GM06990 (cell line): Measurements from ENCODE around the gene CDX1.

Experiments
- DNase-seq: peaks from one replicate; pipeline ENCODE4 v3.0.0-alpha.2; 2011; ENCODE audit not compliant: insufficient read length; ENCODE audit errors: extremely low read depth
- H3K27me3 ChIP-seq: replicated peaks from 2 replicates; pipeline ENCODE4 v1.6.0; 2011; ENCODE audit warnings: low read length; ENCODE audit not compliant: control insufficient read depth, insufficient read depth
- H3K36me3 ChIP-seq: 2 replicates; pipeline ENCODE4 v1.5.1; 2011; ENCODE audit warnings: low read length; ENCODE audit not compliant: control insufficient read depth, insufficient read depth
- H3K4me3 ChIP-seq: replicated peaks from 2 replicates; pipeline ENCODE4 v1.5.1; 2011; ENCODE audit warnings: low read depth, mild to moderate bottlenecking, control low read depth, low read length
- TF ChIP-seq, protein P1 (sequence below): IDR thresholded peaks from 2 replicates; pipeline ENCODE4 v1.5.1; 2011; ENCODE audit warnings: low read length, control low read depth, mild to moderate bottlenecking, inconsistent platforms; ENCODE audit not compliant: insufficient read depth, poor library complexity, severe bottlenecking

Gene CDX1

DNA sequence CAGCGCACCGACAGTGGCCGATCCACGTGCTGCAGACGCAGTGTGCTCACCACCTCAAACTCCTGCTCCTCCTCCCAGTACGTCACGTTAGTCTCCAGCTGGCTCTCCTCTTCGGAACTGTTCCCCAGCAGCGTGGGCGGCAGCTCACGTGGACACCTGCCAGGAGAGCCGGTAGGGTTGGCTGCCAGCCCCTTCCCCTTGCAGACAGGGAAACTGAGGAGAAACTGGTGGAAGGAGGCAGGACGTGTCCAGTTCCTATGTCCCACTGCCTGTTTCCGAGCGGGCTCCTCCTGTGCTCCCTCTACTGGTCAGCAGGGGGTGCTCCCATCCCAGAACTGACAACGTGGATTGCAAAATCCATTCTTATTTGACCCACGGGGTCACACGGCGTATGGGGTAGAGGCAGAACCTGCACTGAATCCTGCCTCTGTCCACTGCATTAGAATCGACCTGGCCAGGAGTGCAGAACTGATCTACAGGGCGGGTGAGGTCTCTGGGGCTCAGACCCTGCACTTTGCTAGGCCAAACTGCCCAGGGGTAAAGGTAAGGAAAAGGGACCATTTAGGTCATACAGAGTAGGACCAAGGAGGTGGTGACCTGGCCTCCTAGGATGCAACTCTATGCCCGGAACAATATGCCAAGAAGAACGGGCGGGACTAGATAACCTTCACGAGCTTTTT, 36.6 kb upstream of the CDX1 start:
- peak; percentile 39 for DNase-seq
- H3K4me3 ChIP-seq: no peak overlapping the region
- TF ChIP-seq, protein P1, sequence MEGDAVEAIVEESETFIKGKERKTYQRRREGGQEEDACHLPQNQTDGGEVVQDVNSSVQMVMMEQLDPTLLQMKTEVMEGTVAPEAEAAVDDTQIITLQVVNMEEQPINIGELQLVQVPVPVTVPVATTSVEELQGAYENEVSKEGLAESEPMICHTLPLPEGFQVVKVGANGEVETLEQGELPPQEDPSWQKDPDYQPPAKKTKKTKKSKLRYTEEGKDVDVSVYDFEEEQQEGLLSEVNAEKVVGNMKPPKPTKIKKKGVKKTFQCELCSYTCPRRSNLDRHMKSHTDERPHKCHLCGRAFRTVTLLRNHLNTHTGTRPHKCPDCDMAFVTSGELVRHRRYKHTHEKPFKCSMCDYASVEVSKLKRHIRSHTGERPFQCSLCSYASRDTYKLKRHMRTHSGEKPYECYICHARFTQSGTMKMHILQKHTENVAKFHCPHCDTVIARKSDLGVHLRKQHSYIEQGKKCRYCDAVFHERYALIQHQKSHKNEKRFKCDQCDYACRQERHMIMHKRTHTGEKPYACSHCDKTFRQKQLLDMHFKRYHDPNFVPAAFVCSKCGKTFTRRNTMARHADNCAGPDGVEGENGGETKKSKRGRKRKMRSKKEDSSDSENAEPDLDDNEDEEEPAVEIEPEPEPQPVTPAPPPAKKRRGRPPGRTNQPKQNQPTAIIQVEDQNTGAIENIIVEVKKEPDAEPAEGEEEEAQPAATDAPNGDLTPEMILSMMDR: peak; percentile 92
- no peaks in the 10 kb centered on the region for H3K36me3 ChIP-seq
- no peaks in the 10 kb centered on the region; the same call in 1 of the 2 replicates for H3K27me3 ChIP-seq

DNA sequence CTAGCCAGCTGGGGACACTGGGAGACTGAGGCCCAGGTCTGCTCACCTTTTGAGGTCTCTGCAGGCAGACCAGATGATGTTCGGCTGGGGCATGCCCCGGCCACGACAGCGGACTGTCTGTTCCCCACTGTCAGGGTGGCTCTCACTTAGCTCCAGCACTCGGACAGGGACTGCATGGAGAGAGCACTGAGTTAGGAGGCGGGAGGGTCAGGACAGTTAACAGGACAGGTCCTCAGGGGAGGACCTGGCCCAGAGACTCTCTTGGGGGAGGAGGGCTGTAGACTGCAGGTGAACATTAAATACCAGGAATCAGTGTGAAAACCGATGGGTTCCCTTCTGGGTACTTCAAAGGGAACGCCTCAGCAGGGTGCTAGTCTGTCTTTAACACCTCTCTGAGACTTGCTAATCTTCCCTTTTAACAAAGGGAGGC, 36.1 kb upstream of the CDX1 start:
- Histone ChIP-seq H3K4me3 (no peak overlapping the region), H3K36me3 (no peaks in the 10 kb centered on the region), H3K27me3 (no peaks in the 10 kb centered on the region; the same call in 1 of the 2 replicates)
- no peak for DNase-seq
- TF ChIP-seq, protein P1: no peak

DNA sequence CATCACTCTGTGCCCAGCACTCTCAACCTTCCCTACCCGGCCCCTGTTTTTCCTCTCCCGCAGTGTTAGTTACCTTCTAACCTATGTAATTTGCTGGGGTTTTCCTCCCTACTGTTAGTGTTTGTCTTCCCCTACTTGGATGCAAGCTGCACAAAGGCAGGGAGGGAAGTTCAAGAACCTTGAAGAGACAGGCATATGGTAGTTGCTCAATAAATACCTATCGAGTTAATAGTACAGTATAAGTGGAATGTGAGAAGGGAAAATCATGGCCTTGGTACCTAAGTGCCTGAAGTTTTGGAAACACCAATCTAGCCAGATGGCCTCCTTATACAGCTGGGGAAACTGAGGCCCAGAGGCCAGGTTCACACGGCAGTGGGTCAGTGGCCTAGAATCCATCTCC, 35.1 kb upstream of the CDX1 start:
- Histone ChIP-seq H3K4me3 (no peak overlapping the region), H3K36me3 (no peaks in the 10 kb centered on the region), H3K27me3 (no peaks in the 10 kb centered on the region; the same call in 1 of the 2 replicates)
- DNase-seq: no peak
- TF ChIP-seq, protein P1: no peak

DNA sequence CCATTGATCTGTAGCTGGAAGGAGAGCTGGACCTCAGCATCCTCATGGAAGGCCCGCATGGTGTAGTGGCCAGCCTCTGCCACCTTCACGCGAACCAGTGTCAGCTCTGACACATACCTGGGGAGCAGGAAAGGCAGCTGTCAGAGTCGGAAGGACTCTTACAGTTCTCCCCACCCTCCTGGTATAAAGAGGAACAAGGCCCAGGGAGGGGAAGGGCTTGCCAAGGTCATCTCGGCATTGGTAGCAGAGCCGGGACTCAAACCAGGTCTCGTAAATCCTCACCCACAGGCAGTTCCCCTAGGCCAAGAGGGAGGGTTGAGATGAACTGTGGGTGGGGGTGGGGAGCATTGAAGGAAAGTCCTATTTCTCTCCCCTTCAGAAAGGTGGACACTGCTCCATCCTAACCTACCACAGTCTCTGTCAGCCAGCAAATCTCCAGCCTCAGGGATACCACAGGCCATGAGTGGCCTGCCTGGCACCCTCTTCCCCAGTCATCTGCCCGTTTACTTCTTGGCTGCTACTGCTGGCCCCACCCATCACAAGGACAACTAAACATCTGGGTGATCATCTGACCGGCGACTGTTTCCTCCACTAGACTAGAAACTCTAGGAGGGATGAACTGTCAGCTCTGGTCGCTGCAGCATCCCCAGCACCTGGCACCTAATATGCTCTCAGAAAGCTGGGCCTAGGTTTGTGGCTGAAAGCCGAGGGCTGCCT, 34.4 kb upstream of the CDX1 start:
- no peak overlapping the region for H3K4me3 ChIP-seq
- TF ChIP-seq, protein P1: no peak
- DNase-seq: no peak
- H3K36me3 ChIP-seq: no peaks in the 10 kb centered on the region
- no peaks in the 10 kb centered on the region; the same call in 1 of the 2 replicates for H3K27me3 ChIP-seq

DNA sequence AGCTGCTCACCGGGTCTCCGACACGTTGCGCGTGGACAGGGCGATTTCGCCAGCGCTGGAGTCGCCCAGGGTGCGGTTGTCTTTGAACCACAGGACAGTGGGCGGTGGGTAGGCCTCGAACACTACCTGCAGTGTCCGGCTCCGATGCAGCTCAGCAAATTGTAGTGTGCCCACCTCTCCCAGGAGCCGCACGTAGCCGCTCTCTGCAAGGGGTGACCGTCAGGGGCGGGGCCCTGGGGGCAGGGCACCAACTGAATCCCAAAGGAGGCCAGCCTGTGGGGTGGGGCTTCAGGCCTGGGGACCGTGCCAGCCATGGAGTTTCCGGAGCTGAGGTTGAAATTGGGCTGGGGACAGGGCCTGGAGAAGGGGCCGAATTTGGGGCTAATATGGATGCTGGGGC, 33.8 kb upstream of the CDX1 start:
- TF ChIP-seq, protein P1: no peak
- H3K36me3 ChIP-seq: no peaks in the 10 kb centered on the region

More for the DNA sequence above, 33.8 kb upstream of the CDX1 start:
- no peaks in the 10 kb centered on the region; the same call in 1 of the 2 replicates for H3K27me3 ChIP-seq
- H3K4me3 ChIP-seq: no peak overlapping the region
- DNase-seq: no peak
